MCF 10A (cell line): ENCODE measurements around the gene ENC1. TPM values are rescaled to one million over a fixed set of nuclear protein-coding genes. Genes with fewer than 3 reads are reported as not detected.

ENCODE experiments used
- BruUV-seq: library from RNA; stranded (reverse); fragments of 400-500 nt; replicated peaks from 2 replicates; lab custom pipeline; 2021; lab: Mats Ljungman, UMichigan
- CTCF ChIA-PET: fragments of 300-600 bp; sonication (Branson Sonifier 250); formaldehyde crosslinking; extraction: SDS; loops from one replicate; lab custom pipeline; 2021; ENCODE audit warnings: antibody characterized with exemption, inconsistent platforms; lab: Yijun Ruan, JAX
- POLR2A ChIA-PET: fragments of 300-600, 350-650 bp; sonication (Branson Sonifier 250); formaldehyde crosslinking; extraction: SDS; loops from one replicate; lab custom pipeline; 2020; ENCODE audit warnings: antibody characterized with exemption, inconsistent platforms; lab: Yijun Ruan, JAX
- DNase-seq: peaks from one replicate; pipeline ENCODE4 v3.0.0-alpha.2; 2018; ENCODE audit not compliant: unreplicated experiment
- H3K27ac Mint-ChIP-seq: one replicate; pipeline ENCODE4 v1.8.0; 2022; ENCODE audit warnings: mild to moderate bottlenecking, low read depth, mixed read lengths; ENCODE audit not compliant: unreplicated experiment
- H3K27me3 Mint-ChIP-seq: one replicate; pipeline ENCODE4 v1.8.0; 2022; ENCODE audit warnings: mixed read lengths; ENCODE audit not compliant: insufficient read depth, unreplicated experiment
- H3K36me3 Mint-ChIP-seq: one replicate; pipeline ENCODE4 v1.8.0; 2022; ENCODE audit warnings: mild to moderate bottlenecking, moderate library complexity, mixed read lengths; ENCODE audit not compliant: insufficient read depth, unreplicated experiment
- H3K4me1 Mint-ChIP-seq: one replicate; pipeline ENCODE4 v1.8.0; 2022; ENCODE audit warnings: mixed read lengths; ENCODE audit not compliant: insufficient read depth, unreplicated experiment
- H3K4me3 Mint-ChIP-seq: one replicate; pipeline ENCODE4 v1.8.0; 2022; ENCODE audit warnings: mild to moderate bottlenecking, moderate library complexity, mixed read lengths; ENCODE audit not compliant: unreplicated experiment
- H3K9me3 Mint-ChIP-seq: one replicate; pipeline ENCODE4 v1.8.0; 2022; ENCODE audit warnings: mixed read lengths; ENCODE audit not compliant: unreplicated experiment
- intact Hi-C: fragments of 100-400 bp; cut with micrococcal nuclease; formaldehyde crosslinking; loops from 2 replicates; pipeline ENCODE4 v1.14.1; 2022
- total RNA-seq: library from RNA; stranded (reverse); gene quantifications from 2 replicates; pipeline ENCODE4 v1.2.3, GENCODE V29; 2022
- TF ChIP-seq, protein P1 (sequence below): fragments of 200-600 bp; IDR thresholded peaks from one replicate; pipeline ENCODE4 v1.8.0; 2022; ENCODE audit warnings: antibody characterized with exemption, mild to moderate bottlenecking; ENCODE audit not compliant: unreplicated experiment

Gene ENC1
- total RNA-seq, 1 experiment from 2014 or later = 12.9 TPM

- no TSS peak for BruUV-seq
- TF ChIP-seq, protein P1, sequence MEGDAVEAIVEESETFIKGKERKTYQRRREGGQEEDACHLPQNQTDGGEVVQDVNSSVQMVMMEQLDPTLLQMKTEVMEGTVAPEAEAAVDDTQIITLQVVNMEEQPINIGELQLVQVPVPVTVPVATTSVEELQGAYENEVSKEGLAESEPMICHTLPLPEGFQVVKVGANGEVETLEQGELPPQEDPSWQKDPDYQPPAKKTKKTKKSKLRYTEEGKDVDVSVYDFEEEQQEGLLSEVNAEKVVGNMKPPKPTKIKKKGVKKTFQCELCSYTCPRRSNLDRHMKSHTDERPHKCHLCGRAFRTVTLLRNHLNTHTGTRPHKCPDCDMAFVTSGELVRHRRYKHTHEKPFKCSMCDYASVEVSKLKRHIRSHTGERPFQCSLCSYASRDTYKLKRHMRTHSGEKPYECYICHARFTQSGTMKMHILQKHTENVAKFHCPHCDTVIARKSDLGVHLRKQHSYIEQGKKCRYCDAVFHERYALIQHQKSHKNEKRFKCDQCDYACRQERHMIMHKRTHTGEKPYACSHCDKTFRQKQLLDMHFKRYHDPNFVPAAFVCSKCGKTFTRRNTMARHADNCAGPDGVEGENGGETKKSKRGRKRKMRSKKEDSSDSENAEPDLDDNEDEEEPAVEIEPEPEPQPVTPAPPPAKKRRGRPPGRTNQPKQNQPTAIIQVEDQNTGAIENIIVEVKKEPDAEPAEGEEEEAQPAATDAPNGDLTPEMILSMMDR = no peak
- H3K4me1 Mint-ChIP-seq = peaks cover 4% of the 10 kb centered on the region
- H3K4me3 Mint-ChIP-seq = no peak overlapping the region
- H3K27me3 Mint-ChIP-seq = no peaks in the 10 kb centered on the region
- intact Hi-C loops = no loop called here
- ChIA-PET CTCF (interaction anchor here (0.6 kb wide), 2 partner anchors 469 to 620 kb away, joined by 3 read pairs; no protein-coding TSS in a partner anchor), POLR2A (interaction anchor here (1.2 kb wide), 1 partner anchor 225 kb away, joined by 3 read pairs; no protein-coding TSS in a partner anchor)
- H3K27ac Mint-ChIP-seq = no peak overlapping the region
- H3K36me3 Mint-ChIP-seq = no peaks in the 10 kb centered on the region
- no peak for DNase-seq
- no peaks in the 10 kb centered on the region for H3K9me3 Mint-ChIP-seq
Measured at GRCh38 chr5:74617202-74617601, 23.3 kb downstream of the ENC1 start.

GRCh38 chr5:74616236-74617146, 24.0 kb downstream of the ENC1 start:
- CTCF ChIA-PET = interaction anchor here (0.6 kb wide), 1 partner anchor 621 kb away, joined by 3 read pairs; no protein-coding TSS in a partner anchor
- no peak overlapping the region for H3K27ac Mint-ChIP-seq
- no peaks in the 10 kb centered on the region for H3K9me3 Mint-ChIP-seq

DNA sequence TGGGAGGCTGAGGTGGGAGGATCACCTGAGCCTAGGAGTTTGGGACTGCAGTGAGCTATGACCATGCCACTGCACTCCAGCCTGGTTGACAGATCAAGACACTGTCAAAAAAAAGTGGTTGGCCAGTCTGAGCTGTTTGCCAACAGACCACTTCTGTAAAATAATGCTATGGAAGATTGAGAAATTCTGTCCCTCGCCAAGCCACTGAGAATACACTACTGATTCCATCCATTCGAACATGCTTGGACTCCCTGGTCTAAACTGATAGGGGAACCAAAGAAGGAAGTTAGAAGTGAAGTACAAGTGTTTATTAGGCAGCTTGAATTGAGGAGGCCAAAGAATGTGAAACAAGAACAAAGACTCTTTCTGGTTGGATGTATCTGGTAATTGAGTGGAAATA, 27.2 kb downstream of the ENC1 start:
- no peaks in the 10 kb centered on the region for H3K4me1 Mint-ChIP-seq
- H3K27me3 Mint-ChIP-seq = no peaks in the 10 kb centered on the region
- H3K9me3 Mint-ChIP-seq = no peaks in the 10 kb centered on the region
- CTCF ChIA-PET = no interaction called here
- TF ChIP-seq, protein P1 = no peak
- POLR2A ChIA-PET = interaction anchor here (0.6 to 0.7 kb wide), 4 partner anchors 46 to 763 kb away, joined by 3 to 6 read pairs (median 4); no protein-coding TSS in a partner anchor
- no peak for DNase-seq
- H3K36me3 Mint-ChIP-seq = no peaks in the 10 kb centered on the region
- BruUV-seq = no TSS peak
- intact Hi-C loops = no loop called here
- H3K27ac Mint-ChIP-seq = no peak overlapping the region
- no peak overlapping the region for H3K4me3 Mint-ChIP-seq

More at GRCh38 chr5:74616236-74617146, 24.0 kb downstream of the ENC1 start:
- H3K4me1 Mint-ChIP-seq = no peaks in the 10 kb centered on the region
- no TSS peak for BruUV-seq
- no peak overlapping the region for H3K4me3 Mint-ChIP-seq
- DNase-seq = no peak
- no peaks in the 10 kb centered on the region for H3K36me3 Mint-ChIP-seq
- TF ChIP-seq, protein P1 = no peak
- POLR2A ChIA-PET = interaction anchor here (0.7 to 1.2 kb wide), 2 partner anchors 73 to 225 kb away, joined by 3 read pairs; no protein-coding TSS in a partner anchor
- intact Hi-C loops = no loop called here
- H3K27me3 Mint-ChIP-seq = no peaks in the 10 kb centered on the region

DNA sequence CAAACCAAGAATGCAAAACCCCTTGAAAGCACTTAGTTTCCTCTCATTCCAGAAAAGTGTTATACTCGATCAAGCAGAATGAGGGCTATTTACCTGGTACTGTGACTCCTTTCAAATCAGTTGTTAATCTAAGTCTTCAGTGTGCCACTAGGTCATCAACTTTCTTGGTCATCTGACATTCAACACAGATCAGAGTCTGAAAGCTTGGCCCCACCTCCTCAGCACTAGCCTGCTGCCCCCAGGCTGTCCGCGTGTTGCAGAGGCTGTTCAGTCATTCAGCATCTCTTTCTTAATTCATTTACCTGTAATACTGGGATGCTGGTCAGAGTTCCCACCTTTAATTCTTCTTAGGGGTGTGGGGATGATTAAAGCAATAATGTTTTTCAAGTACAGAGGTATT, 28.5 kb downstream of the ENC1 start:
- intact Hi-C loops = no loop called here
- no TSS peak for BruUV-seq
- no peak for DNase-seq
- H3K4me1 Mint-ChIP-seq = no peaks in the 10 kb centered on the region
- no peaks in the 10 kb centered on the region for H3K36me3 Mint-ChIP-seq
- no peak overlapping the region for H3K27ac Mint-ChIP-seq
- H3K27me3 Mint-ChIP-seq = no peaks in the 10 kb centered on the region
- H3K4me3 Mint-ChIP-seq = no peak overlapping the region
- CTCF ChIA-PET = interaction anchor here (0.6 kb wide), 1 partner anchor 60 kb away, joined by 3 read pairs; no protein-coding TSS in a partner anchor
- no peaks in the 10 kb centered on the region for H3K9me3 Mint-ChIP-seq
- POLR2A ChIA-PET = no interaction called here
- TF ChIP-seq, protein P1 = no peak
